OCI-LY3 (cell line): ENCODE measurements around the gene BRMS1L.
A peak's percentile ranks its signal among the peaks of the same experiment; 100 is the strongest.

Experiments used
- H2AFZ ChIP-seq: fragments of 200-600, 300-600 bp; shearing (Covaris generic); 2 replicates; pipeline ENCODE4 v1.6.0; 2014; ENCODE audit warnings: antibody characterized with exemption, low read depth, low read length
- H3K27ac ChIP-seq: fragments of 200-600, 300-600 bp; sonication (generic); 2 replicates; pipeline ENCODE4 v1.5.1; 2014; ENCODE audit warnings: mild to moderate bottlenecking, low read length, moderate library complexity, mixed read lengths
- H3K27me3 ChIP-seq: fragments of 200-600, 300-600 bp; sonication (generic); 2 replicates; pipeline ENCODE4 v1.6.1; 2014; ENCODE audit warnings: low read depth, low read length, mixed read lengths
- H3K36me3 ChIP-seq: fragments of 200-600, 300-600 bp; sonication (generic); replicated peaks from 2 replicates; pipeline ENCODE3; 2014; ENCODE audit warnings: low read depth, low read length, mixed read lengths
- H3K4me1 ChIP-seq: fragments of 300-600, 200-600 bp; sonication (generic); 2 replicates; pipeline ENCODE4 v1.6.1; 2014; ENCODE audit warnings: low read length, mixed read lengths
- H3K4me2 ChIP-seq: fragments of 200-600, 300-600 bp; sonication (generic); 2 replicates; pipeline ENCODE4 v1.6.1; 2014; ENCODE audit warnings: low read length, mixed read lengths
- H3K4me3 ChIP-seq: fragments of 300-600, 200-600 bp; sonication (generic); 2 replicates; pipeline ENCODE4 v1.5.1; 2014; ENCODE audit warnings: antibody characterized with exemption, mild to moderate bottlenecking, low read length, moderate library complexity
- H3K79me2 ChIP-seq: fragments of 300-600, 200-600 bp; shearing (Covaris generic); 2 replicates; pipeline ENCODE4 v1.6.1; 2014; ENCODE audit warnings: mild to moderate bottlenecking, low read length, mixed read lengths
- H3K9ac ChIP-seq: fragments of 300-600, 200-600 bp; shearing (Covaris generic); 2 replicates; pipeline ENCODE4 v1.6.0; 2014; ENCODE audit warnings: mild to moderate bottlenecking, low read length, moderate library complexity
- H3K9me3 ChIP-seq: fragments of 200-600, 300-600 bp; shearing (Covaris generic); 2 replicates; pipeline ENCODE4 v1.6.1; 2014; ENCODE audit warnings: low read length, mixed read lengths; ENCODE audit not compliant: insufficient read depth
- H4K20me1 ChIP-seq: fragments of 200-600, 300-600 bp; sonication (generic); 2 replicates; pipeline ENCODE4 v1.6.1; 2016; ENCODE audit warnings: low read length, mixed read lengths; ENCODE audit not compliant: insufficient read depth
- CTCF ChIP-seq: fragments of 200-600, 300-600 bp; sonication (generic); IDR thresholded peaks from 2 replicates; pipeline ENCODE4 v1.5.1; 2014; ENCODE audit warnings: antibody characterized with exemption, low read length, low read depth
- EZH2phosphoT487 ChIP-seq: fragments of 200-600 bp; shearing (Covaris generic); IDR thresholded peaks from 2 replicates; pipeline ENCODE4 v1.6.1; 2018; ENCODE audit warnings: antibody characterized with exemption, mixed run types, low read depth

The BRMS1L gene

GRCh38 chr14:35861204-35861868 lies 35.2 kb downstream of the BRMS1L start:
- H3K4me2 ChIP-seq, result peak overlapping the region; percentile 14; the same call in 1 of the 2 replicates
- H3K36me3 ChIP-seq, result peaks cover 3% of the 10 kb centered on the region
- H3K4me3 ChIP-seq, result no peak overlapping the region
- no peaks in the 10 kb centered on the region for H3K27me3 ChIP-seq
- H3K4me1 ChIP-seq, result peaks cover 26% of the 10 kb centered on the region
- H3K9ac ChIP-seq, result no peak overlapping the region
- no peaks in the 10 kb centered on the region for H3K9me3 ChIP-seq
- TF ChIP-seq EZH2phosphoT487, result no peak
- TF ChIP-seq CTCF, result no peak
- H3K79me2 ChIP-seq, result no peaks in the 10 kb centered on the region
- H2AFZ ChIP-seq, result no peak overlapping the region
- peak overlapping the region; percentile 15; the same call in 1 of the 2 replicates for H3K27ac ChIP-seq
- no peaks in the 10 kb centered on the region for H4K20me1 ChIP-seq

- H3K27me3 ChIP-seq, result no peaks in the 10 kb centered on the region
- H3K9ac ChIP-seq, result no peak overlapping the region
- H3K9me3 ChIP-seq, result no peaks in the 10 kb centered on the region
- H4K20me1 ChIP-seq, result no peaks in the 10 kb centered on the region
- peak overlapping the region; percentile 39 for H3K4me2 ChIP-seq
- H3K27ac ChIP-seq, result no peak overlapping the region; the same call in 1 of the 2 replicates
- no peak overlapping the region for H3K4me3 ChIP-seq
- no peak overlapping the region for H2AFZ ChIP-seq
- peaks cover 18% of the 10 kb centered on the region for H3K4me1 ChIP-seq
- TF ChIP-seq EZH2phosphoT487 (no peak), CTCF (no peak)
- peaks cover 3% of the 10 kb centered on the region for H3K36me3 ChIP-seq
- no peaks in the 10 kb centered on the region for H3K79me2 ChIP-seq
These were observed 39.6 kb downstream of the BRMS1L start for GRCh38 chr14:35865611-35866324.

- no peak overlapping the region for H3K4me2 ChIP-seq
- peaks cover 8% of the 10 kb centered on the region; the same call in 1 of the 2 replicates for H3K4me1 ChIP-seq
- H3K27ac ChIP-seq, result no peak overlapping the region
- no peaks in the 10 kb centered on the region for H4K20me1 ChIP-seq
- H3K4me3 ChIP-seq, result no peak overlapping the region
- TF ChIP-seq CTCF (no peak), EZH2phosphoT487 (no peak)
- no peaks in the 10 kb centered on the region for H3K27me3 ChIP-seq
- no peaks in the 10 kb centered on the region for H3K9me3 ChIP-seq
- no peak overlapping the region for H3K9ac ChIP-seq
- H3K79me2 ChIP-seq, result no peaks in the 10 kb centered on the region
- no peak overlapping the region for H2AFZ ChIP-seq
- H3K36me3 ChIP-seq, result peaks cover 3% of the 10 kb centered on the region
These were observed 40.6 kb downstream of the BRMS1L start for GRCh38 chr14:35866595-35867279.

GRCh38 chr14:35867280-35867629 lies 41.1 kb downstream of the BRMS1L start:
- Histone ChIP-seq H4K20me1 (no peaks in the 10 kb centered on the region), H3K4me2 (no peak overlapping the region), H3K9ac (no peak overlapping the region), H2AFZ (no peak overlapping the region), H3K27me3 (no peaks in the 10 kb centered on the region), H3K27ac (no peak overlapping the region), H3K9me3 (no peaks in the 10 kb centered on the region), H3K4me1 (peaks cover 8% of the 10 kb centered on the region; the same call in 1 of the 2 replicates), H3K36me3 (peaks cover 3% of the 10 kb centered on the region), H3K4me3 (no peak overlapping the region), H3K79me2 (no peaks in the 10 kb centered on the region)
- TF ChIP-seq CTCF (no peak), EZH2phosphoT487 (no peak)
